HepG2 (cell line): ENCODE data around the gene CLDND2. TPM values are rescaled to one million over a fixed set of nuclear protein-coding genes. Genes with fewer than 3 reads are reported as not detected.

Experiments
- ATAC-seq: fragments of 200-7000 bp; cut with Tn5 transposase; 3 replicates; pipeline ENCODE4 v1.9.1; 2020; ENCODE audit warnings: mild to moderate bottlenecking, moderate library complexity
- BruUV-seq: library from RNA; stranded (reverse); fragments of 400-500 nt; replicated peaks from 2 replicates; lab custom pipeline; 2021; lab: Mats Ljungman, UMichigan
- CTCF ChIA-PET: fragments of 300-600 bp; formaldehyde crosslinking; extraction: SDS; loops from one replicate; lab custom pipeline; 2021; ENCODE audit warnings: low total read pairs, inconsistent platforms, low intra/inter-chr PET ratio; lab: Yijun Ruan, JAX
- POLR2A ChIA-PET: fragments of 350-600 bp; sonication (Branson Sonifier 250); formaldehyde crosslinking; loops from one replicate; lab custom pipeline; 2020; ENCODE audit warnings: antibody characterized with exemption, inconsistent platforms; lab: Yijun Ruan, JAX
- DNase-seq: peaks from one replicate; pipeline ENCODE4 v3.0.0-alpha.2; 2015; ENCODE audit warnings: low spot score
- FAIRE-seq: peaks from 3 replicates; lab custom pipeline; 2011; peaks lifted over from hg19 to GRCh38; lab: Jason Lieb, UNC
- H2AFZ ChIP-seq: one replicate; pipeline ENCODE4 v1.6.1; 2011; ENCODE audit warnings: low read length, inconsistent platforms
- H3K27ac ChIP-seq: fragments of 300-600 bp; 3 replicates; pipeline ENCODE4 v1.8.0; 2011; ENCODE audit warnings: mixed run types, mild to moderate bottlenecking, mixed read lengths, low read length, inconsistent platforms; ENCODE audit not compliant: insufficient read depth; ENCODE audit errors: extremely low read length
- H3K27me3 ChIP-seq, 2 experiments: fragments of 200-600 bp in 1 of 2; 2 replicates in 1 of 2; 3 replicates in 1 of 2; pipeline versions ENCODE4 v1.6.0 to v1.8.0; 2011; ENCODE audit warnings: low read length in 2 of 2, mild to moderate bottlenecking in 2 of 2, moderate library complexity in 2 of 2, inconsistent platforms in 1 of 2; ENCODE audit not compliant: insufficient read depth in 2 of 2, control insufficient read depth in 1 of 2
- H3K36me3 ChIP-seq, 2 experiments: fragments of 200-600 bp in 1 of 2; replicated peaks in 1 of 2; 2 replicates in 1 of 2; 3 replicates in 1 of 2; pipeline versions ENCODE4 v1.5.1 to v1.8.0; 2011; ENCODE audit warnings: low read length in 2 of 2, inconsistent platforms in 1 of 2; ENCODE audit not compliant: insufficient read depth in 2 of 2, control insufficient read depth in 1 of 2
- H3K4me1 ChIP-seq: 2 replicates; pipeline ENCODE4 v1.5.1; 2012; ENCODE audit warnings: low read length, inconsistent platforms; ENCODE audit not compliant: insufficient read depth
- H3K4me2 ChIP-seq: 2 replicates; pipeline ENCODE4 v1.6.0; 2011; ENCODE audit warnings: low read depth, low read length, inconsistent platforms
- H3K4me3 ChIP-seq, 3 experiments: fragments of 200-600 bp in 1 of 3; sonication (generic), shearing (Covaris generic) in 1 of 3; replicated peaks in 1 of 3; 2 replicates each; pipeline ENCODE4 v1.5.1; 2011 to 2016; ENCODE audit warnings: low read length in 3 of 3, inconsistent platforms in 2 of 3, low read depth in 2 of 3, mild to moderate bottlenecking in 2 of 3, control low read depth in 1 of 3, mixed read lengths in 1 of 3; ENCODE audit not compliant: insufficient read depth in 1 of 3
- H3K79me2 ChIP-seq: one replicate; pipeline ENCODE4 v1.6.1; 2011; ENCODE audit warnings: low read length, inconsistent platforms; ENCODE audit not compliant: insufficient read depth
- H3K9ac ChIP-seq: 2 replicates; pipeline ENCODE4 v1.6.0; 2011; ENCODE audit warnings: mild to moderate bottlenecking, low read depth, low read length, inconsistent platforms; ENCODE audit not compliant: insufficient read depth
- H3K9me3 ChIP-seq: 2 replicates; pipeline ENCODE4 v1.5.1; 2012; ENCODE audit warnings: mild to moderate bottlenecking, low read length
- H4K20me1 ChIP-seq: 2 replicates; pipeline ENCODE4 v1.6.0; 2011; ENCODE audit warnings: inconsistent platforms, mild to moderate bottlenecking, low read length, moderate library complexity; ENCODE audit not compliant: insufficient read depth
- SNAPC5 ChIP-seq: sonication (generic); formaldehyde crosslinking; IDR thresholded peaks from 2 replicates; pipeline ENCODE4 v1.8.1; 2023; ENCODE audit warnings: mild to moderate bottlenecking, missing genetic modification reagents, borderline replicate concordance
- ZNF607 ChIP-seq: sonication (generic); formaldehyde crosslinking; IDR thresholded peaks from 2 replicates; pipeline ENCODE4 v1.5.1; 2020; ENCODE audit warnings: missing genetic modification reagents, mild to moderate bottlenecking, borderline replicate concordance
- ZNF7 ChIP-seq: IDR thresholded peaks from 2 replicates; pipeline ENCODE4 v1.6.1; 2016; ENCODE audit warnings: missing biosample characterization, missing genetic modification reagents
- WGBS: methylation state at CpG from one replicate; pipeline ENCODE4 v1.1.6; 2017; ENCODE audit warnings: low lambda C conversion rate; 5-methylcytosine and 5-hydroxymethylcytosine counted together
- in situ Hi-C: cut with HindIII; loops from 2 replicates; pipeline ENCODE4 v1.10.0; 2017; ENCODE audit warnings: low pct_unique_long_range_greater_than_20kb; ENCODE audit not compliant: extremely low pct_ligation_motif_present
- intact Hi-C: fragments of 100-400 bp; cut with micrococcal nuclease; formaldehyde crosslinking; loops from one replicate; pipeline ENCODE4 v1.10.0; 2022; ENCODE audit not compliant: unreplicated experiment
- polyA plus RNA-seq, 8 experiments: library from polyadenylated mRNA; depleted of rRNA in 3 of 8; stranded (reverse) in 7 of 8; unstranded in 1 of 8; fragments of >200 nt; fragmentation: Illumina TruSeq in 4 of 8; extraction: Trizol in 4 of 8; gene quantifications; 2 replicates each; pipeline versions ENCODE4 v1.2.1 to v1.2.3, GENCODE V29; 2011 to 2016; ENCODE audit warnings: low read depth in 4 of 8, missing spikeins in 1 of 8, mixed read lengths in 1 of 8; ENCODE audit not compliant: insufficient read depth in 1 of 8
- total RNA-seq, 5 experiments: library from RNA; depleted of rRNA; stranded (reverse); fragments of >200 nt; fragmentation: Illumina TruSeq; extraction: Trizol; gene quantifications; 2 replicates each; pipeline ENCODE4 v1.2.3, GENCODE V29; 2016; ENCODE audit warnings: low read depth in 1 of 5
- TF ChIP-seq, protein P1 (sequence below): sonication (generic); formaldehyde crosslinking; IDR thresholded peaks from 2 replicates; pipeline ENCODE4 v1.9.0; 2021; ENCODE audit warnings: missing genetic modification reagents, mild to moderate bottlenecking, borderline replicate concordance
- TF ChIP-seq, protein P2 (sequence below): IDR thresholded peaks from 2 replicates; pipeline ENCODE4 v1.6.1; 2012; ENCODE audit warnings: low read depth, low read length, improper control_type of control experiment
- TF ChIP-seq, protein P3 (sequence below): fragments of 450-650 bp; IDR thresholded peaks from 2 replicates; pipeline ENCODE4 v1.6.1; 2017; ENCODE audit warnings: mild to moderate bottlenecking

CLDND2 gene
- total and polyA plus RNA-seq, 2 of the 13 experiments (the other 11 are each of a cell fraction or from before 2014, with no cell fraction given): 0.84 to 1.8 TPM

DNA sequence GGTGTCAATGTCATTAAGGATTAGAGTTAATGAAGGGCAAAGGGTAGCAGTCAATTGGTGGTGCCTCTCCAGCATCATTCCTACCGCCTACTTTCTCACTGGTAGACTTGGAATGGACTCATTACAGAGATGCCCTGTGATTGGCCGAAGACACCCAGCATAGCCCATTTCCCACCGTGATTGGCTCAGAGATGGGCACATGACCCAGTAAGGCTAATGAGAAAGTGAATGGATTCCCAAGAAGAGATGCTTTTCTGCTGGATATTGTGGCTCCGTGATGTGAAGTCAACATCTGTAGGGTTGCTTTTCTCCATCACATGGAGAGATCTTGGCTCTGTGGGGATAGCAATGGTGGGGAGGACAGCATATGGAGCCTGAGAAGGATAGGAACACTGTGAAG lies 38.4 kb downstream of the CLDND2 start:
- ChIA-PET CTCF (no interaction called here), POLR2A (no interaction called here)
- intact Hi-C loops: no loop called here
- Histone ChIP-seq H3K27me3 (peaks cover 4 to 13% of the 10 kb centered on the region in 2 experiments; a peak in 4 of 5 replicates), H4K20me1 (no peaks in the 10 kb centered on the region), H3K9ac (no peak overlapping the region), H3K4me1 (peaks cover 15% of the 10 kb centered on the region), H3K36me3 (peaks cover 6 to 23% of the 10 kb centered on the region in 2 experiments; a peak in 4 of 5 replicates), H3K27ac (no peak overlapping the region), H2AFZ (no peak overlapping the region), H3K4me3 (no peak overlapping the region), H3K79me2 (no peaks in the 10 kb centered on the region), H3K9me3 (no peaks in the 10 kb centered on the region), H3K4me2 (no peak overlapping the region)
- BruUV-seq: no TSS peak
- 100% methylated on average over 4 of the region's 4 CpGs for WGBS
- DNase-seq (no peak), FAIRE-seq (no peak), ATAC-seq (no peak)
- in situ Hi-C loops: no loop called here
- TF ChIP-seq SNAPC5 (no peak), ZNF607 (CRISPR knock-in tag) (no peak), ZNF7 (CRISPR knock-in tag) (no peak)
- TF ChIP-seq, protein P1, sequence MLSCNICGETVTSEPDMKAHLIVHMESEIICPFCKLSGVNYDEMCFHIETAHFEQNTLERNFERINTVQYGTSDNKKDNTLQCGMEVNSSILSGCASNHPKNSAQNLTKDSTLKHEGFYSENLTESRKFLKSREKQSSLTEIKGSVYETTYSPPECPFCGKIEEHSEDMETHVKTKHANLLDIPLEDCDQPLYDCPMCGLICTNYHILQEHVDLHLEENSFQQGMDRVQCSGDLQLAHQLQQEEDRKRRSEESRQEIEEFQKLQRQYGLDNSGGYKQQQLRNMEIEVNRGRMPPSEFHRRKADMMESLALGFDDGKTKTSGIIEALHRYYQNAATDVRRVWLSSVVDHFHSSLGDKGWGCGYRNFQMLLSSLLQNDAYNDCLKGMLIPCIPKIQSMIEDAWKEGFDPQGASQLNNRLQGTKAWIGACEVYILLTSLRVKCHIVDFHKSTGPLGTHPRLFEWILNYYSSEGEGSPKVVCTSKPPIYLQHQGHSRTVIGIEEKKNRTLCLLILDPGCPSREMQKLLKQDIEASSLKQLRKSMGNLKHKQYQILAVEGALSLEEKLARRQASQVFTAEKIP: no peak
- TF ChIP-seq, protein P2, sequence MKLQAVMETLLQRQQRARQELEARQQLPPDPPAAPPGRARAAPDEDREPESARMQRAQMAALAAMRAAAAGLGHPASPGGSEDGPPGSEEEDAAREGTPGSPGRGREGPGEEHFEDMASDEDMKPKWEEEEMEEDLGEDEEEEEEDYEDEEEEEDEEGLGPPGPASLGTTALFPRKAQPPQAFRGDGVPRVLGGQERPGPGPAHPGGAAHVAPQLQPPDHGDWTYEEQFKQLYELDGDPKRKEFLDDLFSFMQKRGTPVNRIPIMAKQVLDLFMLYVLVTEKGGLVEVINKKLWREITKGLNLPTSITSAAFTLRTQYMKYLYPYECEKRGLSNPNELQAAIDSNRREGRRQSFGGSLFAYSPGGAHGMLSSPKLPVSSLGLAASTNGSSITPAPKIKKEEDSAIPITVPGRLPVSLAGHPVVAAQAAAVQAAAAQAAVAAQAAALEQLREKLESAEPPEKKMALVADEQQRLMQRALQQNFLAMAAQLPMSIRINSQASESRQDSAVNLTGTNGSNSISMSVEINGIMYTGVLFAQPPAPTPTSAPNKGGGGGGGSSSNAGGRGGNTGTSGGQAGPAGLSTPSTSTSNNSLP: no peak
- TF ChIP-seq, protein P3, sequence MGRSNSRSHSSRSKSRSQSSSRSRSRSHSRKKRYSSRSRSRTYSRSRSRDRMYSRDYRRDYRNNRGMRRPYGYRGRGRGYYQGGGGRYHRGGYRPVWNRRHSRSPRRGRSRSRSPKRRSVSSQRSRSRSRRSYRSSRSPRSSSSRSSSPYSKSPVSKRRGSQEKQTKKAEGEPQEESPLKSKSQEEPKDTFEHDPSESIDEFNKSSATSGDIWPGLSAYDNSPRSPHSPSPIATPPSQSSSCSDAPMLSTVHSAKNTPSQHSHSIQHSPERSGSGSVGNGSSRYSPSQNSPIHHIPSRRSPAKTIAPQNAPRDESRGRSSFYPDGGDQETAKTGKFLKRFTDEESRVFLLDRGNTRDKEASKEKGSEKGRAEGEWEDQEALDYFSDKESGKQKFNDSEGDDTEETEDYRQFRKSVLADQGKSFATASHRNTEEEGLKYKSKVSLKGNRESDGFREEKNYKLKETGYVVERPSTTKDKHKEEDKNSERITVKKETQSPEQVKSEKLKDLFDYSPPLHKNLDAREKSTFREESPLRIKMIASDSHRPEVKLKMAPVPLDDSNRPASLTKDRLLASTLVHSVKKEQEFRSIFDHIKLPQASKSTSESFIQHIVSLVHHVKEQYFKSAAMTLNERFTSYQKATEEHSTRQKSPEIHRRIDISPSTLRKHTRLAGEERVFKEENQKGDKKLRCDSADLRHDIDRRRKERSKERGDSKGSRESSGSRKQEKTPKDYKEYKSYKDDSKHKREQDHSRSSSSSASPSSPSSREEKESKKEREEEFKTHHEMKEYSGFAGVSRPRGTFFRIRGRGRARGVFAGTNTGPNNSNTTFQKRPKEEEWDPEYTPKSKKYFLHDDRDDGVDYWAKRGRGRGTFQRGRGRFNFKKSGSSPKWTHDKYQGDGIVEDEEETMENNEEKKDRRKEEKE: no peak
